ENCODE data around the gene RMP24.

Gene RMP24

GRCh38 chr18:35934891-35935290 is 37.6 kb upstream of the RMP24 start:
- Mint-ChIP-seq H3K4me1 (ENCODE audit: unreplicated experiment) (no peaks in the 10 kb centered on the region), H3K36me3 (ENCODE audit: unreplicated experiment) (no peaks in the 10 kb centered on the region), H3K9me3 (ENCODE audit: unreplicated experiment) (no peaks in the 10 kb centered on the region), H3K4me3 (ENCODE audit: unreplicated experiment) (no peak overlapping the region), H3K27me3 (ENCODE audit: unreplicated experiment) (peaks cover 52% of the 10 kb centered on the region), H3K27ac (ENCODE audit: unreplicated experiment) (no peak overlapping the region)
- TF ChIP-seq CTCF (IDR thresholded peaks at IDR 0.05) = no peak
- DNase-seq (ENCODE audit: extremely low spot score, unreplicated experiment) = no peak

DNA sequence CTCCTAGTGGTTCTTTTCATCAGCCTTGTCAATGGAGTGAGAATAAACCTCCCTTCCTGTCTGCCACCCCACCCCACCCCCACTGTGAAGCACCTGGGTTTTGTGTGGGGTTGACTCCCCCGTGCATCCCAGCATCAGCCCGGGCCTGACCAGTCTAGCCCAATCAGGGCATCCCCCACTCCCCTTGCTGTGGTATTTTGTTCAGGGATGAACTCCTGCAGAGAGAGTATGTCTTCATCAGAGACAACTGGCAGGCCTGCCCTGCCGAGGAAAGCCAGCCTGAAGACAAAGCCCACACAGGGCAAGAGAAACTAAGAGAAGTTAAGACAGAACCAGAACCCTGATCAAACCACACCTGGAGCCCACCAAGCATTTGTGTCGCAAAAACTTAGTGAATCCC is 36.7 kb upstream of the RMP24 start:
- H3K27me3 Mint-ChIP-seq (ENCODE audit: unreplicated experiment) = peaks cover 50% of the 10 kb centered on the region
- peak; percentile 78 for DNase-seq (ENCODE audit: extremely low spot score, unreplicated experiment)
- no peak overlapping the region for H3K4me3 Mint-ChIP-seq (ENCODE audit: unreplicated experiment)
- no peak overlapping the region for H3K27ac Mint-ChIP-seq (ENCODE audit: unreplicated experiment)
- no peaks in the 10 kb centered on the region for H3K9me3 Mint-ChIP-seq (ENCODE audit: unreplicated experiment)
- no peaks in the 10 kb centered on the region for H3K4me1 Mint-ChIP-seq (ENCODE audit: unreplicated experiment)
- TF ChIP-seq CTCF (IDR thresholded peaks at IDR 0.05) = no peak
- no peaks in the 10 kb centered on the region for H3K36me3 Mint-ChIP-seq (ENCODE audit: unreplicated experiment)

DNA sequence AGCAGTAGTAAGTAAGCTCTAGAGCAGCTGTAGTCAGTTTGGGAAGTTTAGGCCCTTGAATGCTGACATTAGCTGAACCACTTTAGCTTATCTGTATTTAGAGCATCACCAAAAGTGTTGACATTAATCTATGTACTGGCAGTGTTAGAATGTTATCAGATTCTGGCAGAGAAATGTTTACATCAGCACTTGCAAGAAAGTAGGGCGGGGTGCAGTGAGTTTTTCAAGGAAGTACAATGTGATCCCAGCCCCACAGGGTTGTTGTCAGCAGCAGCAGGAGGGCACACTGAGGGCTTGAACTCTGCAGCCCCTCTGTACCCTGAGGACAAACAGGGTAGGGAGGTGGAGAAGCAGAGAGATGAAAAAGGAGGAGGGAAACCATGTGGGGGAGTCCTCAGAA is 35.5 kb upstream of the RMP24 start:
- Mint-ChIP-seq H3K27ac (ENCODE audit: unreplicated experiment) (no peak overlapping the region), H3K4me3 (ENCODE audit: unreplicated experiment) (no peak overlapping the region), H3K27me3 (ENCODE audit: unreplicated experiment) (peaks cover 48% of the 10 kb centered on the region), H3K4me1 (ENCODE audit: unreplicated experiment) (no peaks in the 10 kb centered on the region), H3K36me3 (ENCODE audit: unreplicated experiment) (no peaks in the 10 kb centered on the region), H3K9me3 (ENCODE audit: unreplicated experiment) (no peaks in the 10 kb centered on the region)
- peak; percentile 60 for DNase-seq (ENCODE audit: extremely low spot score, unreplicated experiment)
- no peak for TF ChIP-seq CTCF (IDR thresholded peaks at IDR 0.05)

GRCh38 chr18:35938158-35938557 is 34.3 kb upstream of the RMP24 start:
- Mint-ChIP-seq H3K36me3 (ENCODE audit: unreplicated experiment) (no peaks in the 10 kb centered on the region), H3K27me3 (ENCODE audit: unreplicated experiment) (peaks cover 42% of the 10 kb centered on the region), H3K4me1 (ENCODE audit: unreplicated experiment) (no peaks in the 10 kb centered on the region), H3K4me3 (ENCODE audit: unreplicated experiment) (no peak overlapping the region), H3K9me3 (ENCODE audit: unreplicated experiment) (no peaks in the 10 kb centered on the region), H3K27ac (ENCODE audit: unreplicated experiment) (no peak overlapping the region)
- DNase-seq (ENCODE audit: extremely low spot score, unreplicated experiment) = no peak
- no peak for TF ChIP-seq CTCF (IDR thresholded peaks at IDR 0.05)

DNA sequence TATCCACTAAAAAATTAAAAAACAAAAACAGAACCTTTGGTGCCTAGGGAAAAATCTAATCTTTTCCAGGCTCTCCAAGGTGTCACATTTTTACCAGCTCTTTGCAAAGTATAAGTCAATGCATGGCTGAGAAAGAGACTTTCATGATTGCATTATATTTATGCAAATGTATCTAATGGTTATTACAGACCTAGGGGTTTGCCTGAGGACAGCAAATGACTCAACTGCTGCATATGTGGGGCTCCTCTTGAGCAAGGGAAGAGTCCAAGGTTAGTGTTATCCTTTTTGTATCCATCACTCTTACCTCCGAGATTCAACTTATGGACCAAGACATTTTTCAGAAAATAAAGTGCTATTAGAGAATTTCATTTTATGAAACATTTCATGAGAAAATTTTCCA is 33.9 kb upstream of the RMP24 start:
- Mint-ChIP-seq H3K36me3 (ENCODE audit: unreplicated experiment) (no peaks in the 10 kb centered on the region), H3K27me3 (ENCODE audit: unreplicated experiment) (peaks cover 44% of the 10 kb centered on the region), H3K9me3 (ENCODE audit: unreplicated experiment) (no peaks in the 10 kb centered on the region), H3K4me1 (ENCODE audit: unreplicated experiment) (no peaks in the 10 kb centered on the region), H3K4me3 (ENCODE audit: unreplicated experiment) (no peak overlapping the region), H3K27ac (ENCODE audit: unreplicated experiment) (no peak overlapping the region)
- DNase-seq (ENCODE audit: extremely low spot score, unreplicated experiment) = no peak
- no peak for TF ChIP-seq CTCF (IDR thresholded peaks at IDR 0.05)
